Measurements from ENCODE around the gene SPP1. TPM values are rescaled to one million over a fixed set of nuclear protein-coding genes. Genes with fewer than 3 reads are reported as not detected.

SPP1 gene
- polyA plus RNA-seq, 3 donors, result 0.08 TPM; not detected in 2

DNA sequence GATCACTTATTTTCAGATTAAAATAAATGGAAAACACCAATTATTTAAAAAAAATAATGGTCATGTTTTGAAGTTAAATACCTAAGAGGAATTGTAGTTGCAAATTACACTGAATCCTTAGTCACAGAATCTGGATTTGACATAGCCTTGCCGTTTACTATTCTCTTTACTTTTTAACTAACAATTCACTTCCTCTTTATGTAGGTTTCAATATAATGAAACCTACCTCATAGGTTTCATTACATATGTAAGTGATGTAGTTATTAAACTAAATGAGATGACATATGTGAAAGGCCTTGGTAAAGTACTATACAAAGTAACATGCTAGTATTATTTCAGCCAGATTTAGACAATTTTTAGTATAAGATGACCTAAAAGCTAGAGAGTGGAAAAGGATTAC is 6.5 kb downstream of the SPP1 start:
- H3K4me3 Mint-ChIP-seq, result no peak overlapping the region
- no peaks in the 10 kb centered on the region for H3K36me3 Mint-ChIP-seq
- no peak for TF ChIP-seq CTCF (IDR thresholded peaks at IDR 0.05)
- Histone ChIP-seq H2AFZ (ENCODE audit: insufficient read depth, low read depth, low read length, poor library complexity, severe bottlenecking) (no peak overlapping the region), H3K4me3 (replicated peaks in 1 of 3; ENCODE audit: low read depth in 2 of 3, low read length in 3 of 3) (no peak overlapping the region), H4K20me1 (ENCODE audit: insufficient read depth, low read length) (no peaks in the 10 kb centered on the region), H3K4me1 (ENCODE audit: control insufficient read depth in 1 of 2, insufficient read depth in 2 of 2, low read length in 2 of 2) (no peaks in the 10 kb centered on the region), H3K4me2 (replicated peaks; ENCODE audit: extremely low read depth, low read length, poor library complexity, severe bottlenecking) (no peak overlapping the region), H3K9me3 (replicated peaks in 1 of 2; ENCODE audit: control insufficient read depth in 1 of 2, insufficient read depth in 1 of 2, low read length in 2 of 2) (no peaks in the 10 kb centered on the region), H3K27me3 (ENCODE audit: control insufficient read depth in 2 of 2, insufficient read depth in 2 of 2, low read length in 2 of 2) (no peaks in the 10 kb centered on the region), H3K79me2 (ENCODE audit: insufficient read depth, low read length) (no peaks in the 10 kb centered on the region), H3K9ac (ENCODE audit: insufficient read depth, low read length, poor library complexity, severe bottlenecking) (no peak overlapping the region), H3K27ac (ENCODE audit: low read depth in 1 of 2, low read length in 2 of 2) (no peak overlapping the region), H3K36me3 (replicated peaks in 1 of 2; ENCODE audit: control insufficient read depth in 1 of 2, insufficient read depth in 2 of 2, low read length in 2 of 2) (no peaks in the 10 kb centered on the region)
- no peak for DNase-seq
- intact Hi-C loops (cut with micrococcal nuclease), result loop anchor here (10.0 kb wide), 1 partner anchor 307 kb away; no protein-coding TSS in a partner anchor
- no CpG with 5 or more reads among the region's 1 CpG for WGBS (ENCODE audit: insufficient coverage)
- no peak overlapping the region for H3K27ac Mint-ChIP-seq
- H3K9me3 Mint-ChIP-seq, result no peaks in the 10 kb centered on the region
- peaks cover 0 to 4% (median 1%) of the 10 kb centered on the region in 3 donors for H3K27me3 Mint-ChIP-seq (ENCODE audit: low read depth in 3 of 3)
- H3K4me1 Mint-ChIP-seq, result peaks cover 2% of the 10 kb centered on the region

DNA sequence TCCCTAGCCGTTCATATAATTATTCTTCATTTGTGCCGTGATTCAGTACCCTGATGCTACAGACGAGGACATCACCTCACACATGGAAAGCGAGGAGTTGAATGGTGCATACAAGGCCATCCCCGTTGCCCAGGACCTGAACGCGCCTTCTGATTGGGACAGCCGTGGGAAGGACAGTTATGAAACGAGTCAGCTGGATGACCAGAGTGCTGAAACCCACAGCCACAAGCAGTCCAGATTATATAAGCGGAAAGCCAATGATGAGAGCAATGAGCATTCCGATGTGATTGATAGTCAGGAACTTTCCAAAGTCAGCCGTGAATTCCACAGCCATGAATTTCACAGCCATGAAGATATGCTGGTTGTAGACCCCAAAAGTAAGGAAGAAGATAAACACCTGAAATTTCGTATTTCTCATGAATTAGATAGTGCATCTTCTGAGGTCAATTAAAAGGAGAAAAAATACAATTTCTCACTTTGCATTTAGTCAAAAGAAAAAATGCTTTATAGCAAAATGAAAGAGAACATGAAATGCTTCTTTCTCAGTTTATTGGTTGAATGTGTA is 7.0 kb downstream of the SPP1 start:
- H3K9ac ChIP-seq (ENCODE audit: insufficient read depth, low read length, poor library complexity, severe bottlenecking), result no peak overlapping the region
- H3K4me1 ChIP-seq (ENCODE audit: control insufficient read depth in 1 of 2, insufficient read depth in 2 of 2, low read length in 2 of 2), result no peaks in the 10 kb centered on the region
- no peaks in the 10 kb centered on the region for H3K79me2 ChIP-seq (ENCODE audit: insufficient read depth, low read length)
- WGBS (ENCODE audit: insufficient coverage), result 86% methylated on average over 8 of the region's 13 CpGs
- no peaks in the 10 kb centered on the region for H4K20me1 ChIP-seq (ENCODE audit: insufficient read depth, low read length)
- Mint-ChIP-seq H3K27me3 (ENCODE audit: low read depth in 3 of 3) (peaks cover 0 to 4% (median 1%) of the 10 kb centered on the region in 3 donors), H3K27ac (no peak overlapping the region), H3K4me1 (peaks cover 2% of the 10 kb centered on the region), H3K4me3 (no peak overlapping the region), H3K9me3 (no peaks in the 10 kb centered on the region), H3K36me3 (no peaks in the 10 kb centered on the region)
- DNase-seq, result no peak
- H3K27ac ChIP-seq (ENCODE audit: low read depth in 1 of 2, low read length in 2 of 2), result no peak overlapping the region
- no peak overlapping the region for H3K4me3 ChIP-seq (replicated peaks in 1 of 3; ENCODE audit: low read depth in 2 of 3, low read length in 3 of 3)
- H3K36me3 ChIP-seq (replicated peaks in 1 of 2; ENCODE audit: control insufficient read depth in 1 of 2, insufficient read depth in 2 of 2, low read length in 2 of 2), result no peaks in the 10 kb centered on the region
- intact Hi-C loops (cut with micrococcal nuclease), result loop anchor here (10.0 kb wide), 1 partner anchor 308 kb away; no protein-coding TSS in a partner anchor
- no peak overlapping the region for H2AFZ ChIP-seq (ENCODE audit: insufficient read depth, low read depth, low read length, poor library complexity, severe bottlenecking)
- TF ChIP-seq CTCF (IDR thresholded peaks at IDR 0.05), result no peak
- no peaks in the 10 kb centered on the region for H3K9me3 ChIP-seq (replicated peaks in 1 of 2; ENCODE audit: control insufficient read depth in 1 of 2, insufficient read depth in 1 of 2, low read length in 2 of 2)
- no peak overlapping the region for H3K4me2 ChIP-seq (replicated peaks; ENCODE audit: extremely low read depth, low read length, poor library complexity, severe bottlenecking)
- H3K27me3 ChIP-seq (ENCODE audit: control insufficient read depth in 2 of 2, insufficient read depth in 2 of 2, low read length in 2 of 2), result no peaks in the 10 kb centered on the region

All from CD14-positive monocyte (primary cell).